ENCODE results near the gene FAM53B. TPM values are rescaled to one million over a fixed set of nuclear protein-coding genes. Genes with fewer than 3 reads are reported as not detected.

FAM53B gene
- total RNA-seq, 2 donors from 2014 or later: 43.3 to 45.2 TPM

DNA sequence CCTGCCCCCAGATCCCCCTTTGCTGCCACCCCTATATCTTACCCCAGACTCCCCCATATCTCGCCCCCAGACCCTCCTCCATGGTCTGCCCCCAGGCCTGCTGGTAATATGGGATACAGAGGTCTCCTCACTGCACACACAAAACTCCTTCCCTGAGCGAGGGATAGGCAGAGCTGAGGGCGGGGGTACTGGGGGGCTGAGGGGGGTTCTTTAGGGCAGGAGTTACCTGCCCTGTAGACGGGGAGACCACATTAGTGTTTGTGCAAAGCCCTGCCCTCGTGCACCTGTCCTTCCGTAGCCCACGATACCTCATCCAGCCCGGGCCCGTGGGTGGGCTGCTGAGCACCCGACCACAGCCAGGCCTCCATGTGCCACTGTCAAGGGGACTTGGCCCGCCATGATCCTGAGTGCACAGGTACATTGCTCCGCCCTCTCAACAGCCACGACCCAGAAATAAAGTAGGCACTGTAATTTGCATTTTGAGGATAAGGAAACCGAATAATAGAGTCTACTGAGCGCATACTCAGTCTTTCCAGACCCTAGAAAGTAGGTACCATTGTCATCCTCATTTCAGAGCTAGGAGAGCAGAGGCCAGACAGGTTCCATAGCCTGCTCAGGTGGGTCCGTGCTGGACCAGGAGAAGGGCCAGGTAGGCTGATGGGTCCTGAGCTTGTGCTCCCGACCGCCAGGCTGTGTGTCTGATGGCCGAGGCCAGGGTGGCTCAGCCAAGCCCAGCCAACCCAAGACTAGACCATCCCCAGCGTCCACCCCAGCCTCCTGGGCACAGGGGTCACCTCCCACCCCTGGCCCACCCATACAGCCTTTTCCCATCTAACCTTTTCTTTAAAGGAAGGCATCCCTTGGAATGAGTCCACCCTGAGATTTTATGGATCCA, 167.4 kb downstream of the FAM53B start:
- TF ChIP-seq, protein P1, sequence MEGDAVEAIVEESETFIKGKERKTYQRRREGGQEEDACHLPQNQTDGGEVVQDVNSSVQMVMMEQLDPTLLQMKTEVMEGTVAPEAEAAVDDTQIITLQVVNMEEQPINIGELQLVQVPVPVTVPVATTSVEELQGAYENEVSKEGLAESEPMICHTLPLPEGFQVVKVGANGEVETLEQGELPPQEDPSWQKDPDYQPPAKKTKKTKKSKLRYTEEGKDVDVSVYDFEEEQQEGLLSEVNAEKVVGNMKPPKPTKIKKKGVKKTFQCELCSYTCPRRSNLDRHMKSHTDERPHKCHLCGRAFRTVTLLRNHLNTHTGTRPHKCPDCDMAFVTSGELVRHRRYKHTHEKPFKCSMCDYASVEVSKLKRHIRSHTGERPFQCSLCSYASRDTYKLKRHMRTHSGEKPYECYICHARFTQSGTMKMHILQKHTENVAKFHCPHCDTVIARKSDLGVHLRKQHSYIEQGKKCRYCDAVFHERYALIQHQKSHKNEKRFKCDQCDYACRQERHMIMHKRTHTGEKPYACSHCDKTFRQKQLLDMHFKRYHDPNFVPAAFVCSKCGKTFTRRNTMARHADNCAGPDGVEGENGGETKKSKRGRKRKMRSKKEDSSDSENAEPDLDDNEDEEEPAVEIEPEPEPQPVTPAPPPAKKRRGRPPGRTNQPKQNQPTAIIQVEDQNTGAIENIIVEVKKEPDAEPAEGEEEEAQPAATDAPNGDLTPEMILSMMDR (IDR thresholded peaks at IDR 0.05): no peak
- no peak for DNase-seq
- no peaks in the 10 kb centered on the region for H3K36me3 ChIP-seq
- H3K9ac ChIP-seq (ENCODE audit: low read depth in 2 of 2, low read length in 2 of 2): no peak overlapping the region
- H3K27me3 ChIP-seq: no peaks in the 10 kb centered on the region
- no peak overlapping the region for H3K4me3 ChIP-seq
- H3K9me3 ChIP-seq: no peaks in the 10 kb centered on the region
- intact Hi-C loops (cut with DNase I): no loop called here
- H3K27ac ChIP-seq: no peak overlapping the region
- no peaks in the 10 kb centered on the region for H3K4me1 ChIP-seq

DNA sequence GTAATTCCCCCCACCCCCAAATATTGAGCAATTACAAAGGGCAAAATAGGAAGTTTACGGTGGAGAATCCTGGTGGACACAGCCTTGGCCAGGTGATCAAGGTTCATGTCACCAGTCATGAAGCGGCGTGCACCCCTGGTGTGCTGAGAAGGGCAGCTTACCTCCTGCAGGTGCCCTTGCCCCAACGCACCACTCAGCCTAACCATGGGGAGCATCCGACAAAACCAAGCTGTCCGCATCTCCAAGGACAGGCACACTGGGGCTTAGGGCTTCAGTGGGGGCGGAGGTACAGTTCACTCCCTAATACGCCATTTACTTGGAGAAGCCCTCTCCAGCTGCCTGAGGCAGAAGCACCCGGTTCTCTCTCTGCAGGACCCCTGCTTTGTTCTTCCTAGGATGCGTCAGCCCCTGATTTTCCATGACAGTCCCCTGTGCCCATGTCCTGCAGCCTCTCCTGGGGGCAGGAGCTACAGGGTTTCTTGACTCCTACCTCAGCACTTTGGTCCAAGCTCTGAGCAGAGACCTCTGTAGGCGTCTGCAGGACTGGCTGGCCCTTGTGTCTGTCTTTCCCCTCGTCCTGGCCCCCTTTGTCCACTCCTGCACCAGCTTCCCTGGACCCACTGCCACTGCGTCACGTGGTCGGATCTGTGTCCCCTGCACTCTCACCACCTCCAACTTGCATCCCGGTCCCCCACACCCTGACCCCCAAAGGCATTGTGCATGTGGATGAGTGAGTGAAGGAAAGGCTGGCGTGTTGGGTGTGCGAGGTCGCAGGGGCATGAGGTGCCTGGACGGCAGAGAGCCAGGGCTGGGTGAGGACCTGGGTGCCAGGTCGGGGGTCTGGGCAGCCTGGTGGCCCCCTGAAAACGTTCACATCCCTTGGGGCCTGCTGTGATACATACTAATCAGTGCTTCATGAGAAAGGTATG, 168.8 kb downstream of the FAM53B start:
- intact Hi-C loops (cut with DNase I): no loop called here
- no peaks in the 10 kb centered on the region for H3K9me3 ChIP-seq
- no peak overlapping the region for H3K4me3 ChIP-seq
- TF ChIP-seq, protein P1 (IDR thresholded peaks at IDR 0.05): no peak
- H3K36me3 ChIP-seq: no peaks in the 10 kb centered on the region
- no peak overlapping the region for H3K9ac ChIP-seq (ENCODE audit: low read depth in 2 of 2, low read length in 2 of 2)
- H3K27ac ChIP-seq: no peak overlapping the region
- no peaks in the 10 kb centered on the region for H3K4me1 ChIP-seq
- no peaks in the 10 kb centered on the region for H3K27me3 ChIP-seq
- DNase-seq: no peak

DNA sequence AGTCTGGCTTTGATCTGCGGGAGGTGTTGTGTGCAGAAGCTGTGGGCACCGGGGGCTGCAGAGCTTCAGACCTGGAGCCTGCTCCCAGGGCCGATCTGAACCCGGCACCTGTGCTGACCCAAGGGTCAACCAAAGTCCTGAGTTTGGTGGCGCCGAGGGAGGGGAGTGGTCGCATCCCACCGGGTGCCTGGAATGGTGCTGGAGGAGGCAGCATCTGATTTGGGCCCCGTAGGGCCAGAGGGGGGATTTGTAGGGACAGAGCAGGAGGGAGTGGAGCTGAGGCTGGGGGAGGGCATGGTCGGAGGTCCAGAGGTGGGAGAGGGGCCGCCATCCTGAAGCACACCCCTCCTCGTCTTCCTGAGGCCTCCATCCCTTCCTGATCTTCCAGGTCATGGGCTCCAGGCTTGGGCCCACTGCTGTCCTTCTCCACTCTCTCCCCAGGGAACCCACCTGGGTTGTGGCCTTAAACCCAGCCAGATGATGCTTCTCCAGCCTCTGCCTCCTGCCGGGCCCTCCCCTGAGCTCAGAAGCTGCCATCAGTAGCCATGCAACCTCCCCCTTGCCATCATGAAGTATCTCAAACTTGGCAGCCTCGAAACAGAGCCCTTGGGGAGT, 169.6 kb downstream of the FAM53B start:
- no peak for DNase-seq
- Histone ChIP-seq H3K9ac (ENCODE audit: low read depth in 2 of 2, low read length in 2 of 2) (no peak overlapping the region), H3K27ac (no peak overlapping the region), H3K9me3 (no peaks in the 10 kb centered on the region), H3K27me3 (no peaks in the 10 kb centered on the region), H3K4me3 (no peak overlapping the region), H3K4me1 (no peaks in the 10 kb centered on the region), H3K36me3 (no peaks in the 10 kb centered on the region)
- intact Hi-C loops (cut with DNase I): no loop called here
- TF ChIP-seq, protein P1 (IDR thresholded peaks at IDR 0.05): no peak

DNA sequence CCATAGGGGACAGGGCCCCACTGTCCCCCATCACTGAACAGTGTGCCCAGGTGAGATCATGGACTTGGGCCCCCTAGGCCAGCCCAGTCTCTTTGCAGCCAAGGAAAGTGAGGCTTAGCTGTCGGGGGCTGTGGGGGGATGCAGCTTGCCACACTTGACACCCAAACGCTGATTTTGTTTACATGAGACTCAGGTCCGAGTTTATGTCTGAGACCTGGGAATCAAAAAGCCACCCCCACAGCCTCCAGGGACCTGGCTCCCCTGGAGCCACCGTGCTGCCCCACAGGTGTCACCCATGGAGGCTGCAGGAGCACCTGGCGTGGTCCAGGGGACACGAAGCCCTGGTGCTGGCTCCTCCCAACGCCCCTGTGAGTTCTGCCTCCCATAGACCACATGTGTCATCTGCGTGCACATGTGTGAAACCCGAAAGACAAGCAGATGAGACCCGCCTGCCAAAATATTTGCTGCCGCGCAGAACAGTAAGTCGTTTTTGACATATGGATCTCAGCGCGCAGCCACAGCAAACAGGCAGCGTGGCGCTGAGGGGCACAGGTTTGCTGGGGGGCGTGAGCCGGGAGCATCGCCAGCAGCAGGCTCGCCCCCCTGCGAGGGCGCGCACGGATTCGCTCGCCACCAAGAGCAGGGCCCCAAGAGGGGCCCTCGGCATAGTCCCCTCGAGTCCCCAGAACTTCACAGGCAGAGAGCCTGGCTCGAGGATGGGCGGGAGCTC, 170.3 kb downstream of the FAM53B start:
- TF ChIP-seq, protein P1 (IDR thresholded peaks at IDR 0.05): no peak
- Histone ChIP-seq H3K27ac (no peak overlapping the region), H3K4me3 (no peak overlapping the region), H3K36me3 (no peaks in the 10 kb centered on the region), H3K4me1 (no peaks in the 10 kb centered on the region), H3K27me3 (no peaks in the 10 kb centered on the region), H3K9me3 (no peaks in the 10 kb centered on the region), H3K9ac (ENCODE audit: low read depth in 2 of 2, low read length in 2 of 2) (no peak overlapping the region)
- no peak for DNase-seq
- intact Hi-C loops (cut with DNase I): no loop called here

DNA sequence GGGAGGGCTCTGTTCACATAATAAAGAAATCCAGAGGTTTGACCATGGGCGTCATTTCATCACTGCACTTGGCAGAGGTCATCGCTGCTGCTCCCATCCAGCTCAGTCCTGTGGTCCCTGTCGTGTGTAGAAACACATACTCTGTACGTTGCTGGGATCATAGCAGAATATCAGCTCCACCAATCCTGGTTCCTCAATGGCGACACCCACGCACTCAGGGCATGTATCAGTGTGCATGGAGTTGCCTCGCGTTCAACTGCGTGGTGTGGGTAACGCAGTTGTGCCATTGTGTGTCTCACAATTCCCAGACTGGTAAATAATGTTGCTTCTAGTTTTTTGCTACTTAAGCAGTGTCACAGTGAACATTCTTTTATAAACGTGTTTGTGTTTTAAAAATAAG, 171.4 kb downstream of the FAM53B start:
- intact Hi-C loops (cut with DNase I): no loop called here
- H3K9ac ChIP-seq (ENCODE audit: low read depth in 2 of 2, low read length in 2 of 2): no peak overlapping the region
- no peaks in the 10 kb centered on the region for H3K27me3 ChIP-seq
- TF ChIP-seq, protein P1 (IDR thresholded peaks at IDR 0.05): no peak
- H3K4me3 ChIP-seq: no peak overlapping the region
- no peaks in the 10 kb centered on the region for H3K4me1 ChIP-seq
- H3K27ac ChIP-seq: no peak overlapping the region
- H3K36me3 ChIP-seq: no peaks in the 10 kb centered on the region
- DNase-seq: no peak
- H3K9me3 ChIP-seq: no peaks in the 10 kb centered on the region

Data from colonic mucosa (tissue), 4 donors.